ENCODE results near the gene RPA3. TPM values are rescaled to one million over a fixed set of nuclear protein-coding genes. Genes with fewer than 3 reads are reported as not detected.

Gene RPA3
- total RNA-seq, 1 experiment from 2014 or later: 108 TPM

DNA sequence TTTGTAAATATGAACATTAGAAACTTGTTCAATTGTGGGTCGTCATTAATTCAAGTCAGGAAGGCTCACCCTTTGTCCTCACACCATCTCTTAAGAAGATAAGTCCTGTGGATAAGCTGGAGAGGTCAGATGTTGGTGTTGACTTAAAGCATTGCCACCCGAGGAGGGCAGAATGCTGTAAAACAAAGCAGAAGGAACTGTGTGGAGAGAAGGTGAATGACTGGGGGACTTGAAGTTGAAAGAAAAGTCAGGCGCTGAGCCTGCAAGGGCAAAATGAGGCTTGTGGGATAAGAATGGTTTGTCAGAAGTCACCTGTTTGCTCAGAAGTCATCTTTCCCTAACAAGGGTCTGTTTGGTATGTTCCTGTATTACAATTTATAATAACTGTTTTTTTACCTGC is 9.1 kb downstream of the RPA3 start:
- no peak overlapping the region for H4K91ac ChIP-seq (ENCODE audit: insufficient read length, low read depth, low read length)

More for the DNA sequence above, 9.1 kb downstream of the RPA3 start:
- Histone ChIP-seq H3K14ac (ENCODE audit: insufficient read depth, low read length) (no peak overlapping the region), H3K9me3 (ENCODE audit: control insufficient read depth, low read depth, low read length) (no peaks in the 10 kb centered on the region), H3K56ac (ENCODE audit: insufficient read length, low read depth, low read length) (no peak overlapping the region), H3K18ac (ENCODE audit: insufficient read length, low read depth, low read length) (no peak overlapping the region), H2BK15ac (ENCODE audit: low read depth, low read length) (no peak overlapping the region), H3K9ac (ENCODE audit: extremely low read depth, insufficient read length, low read length) (no peak overlapping the region), H2BK120ac (ENCODE audit: low read depth, low read length, poor library complexity, severe bottlenecking) (no peak overlapping the region), H2AFZ (ENCODE audit: low read length) (no peak overlapping the region), H3K23me2 (ENCODE audit: insufficient read length, low read depth, low read length, poor library complexity, severe bottlenecking) (no peaks in the 10 kb centered on the region), H2AK5ac (ENCODE audit: insufficient read length, low read length) (no peak overlapping the region), H4K8ac (replicated peaks; ENCODE audit: insufficient read length, low read depth, low read length) (no peak overlapping the region), H3K79me1 (ENCODE audit: insufficient read depth, low read depth, low read length, poor library complexity, severe bottlenecking) (no peaks in the 10 kb centered on the region), H2BK5ac (ENCODE audit: insufficient read length, low read length) (no peak overlapping the region), H3K4ac (ENCODE audit: low read depth, low read length) (no peak overlapping the region), H4K5ac (ENCODE audit: insufficient read length, low read depth, low read length) (no peak overlapping the region), H2BK20ac (ENCODE audit: low read depth, low read length, poor library complexity, severe bottlenecking) (no peak overlapping the region), H3K27ac (ENCODE audit: insufficient read length, low read depth, low read length) (no peak overlapping the region), H3K4me2 (ENCODE audit: insufficient read depth, insufficient read length, low read length) (no peak overlapping the region), H3K27me3 (ENCODE audit: insufficient read depth, low read length) (no peaks in the 10 kb centered on the region), H3K79me2 (ENCODE audit: insufficient read depth, low read length) (no peaks in the 10 kb centered on the region), H3T11ph (ENCODE audit: low read length) (no peak overlapping the region), H4K20me1 (ENCODE audit: control insufficient read depth, insufficient read depth, insufficient read length) (no peaks in the 10 kb centered on the region), H3K23ac (ENCODE audit: insufficient read length, low read depth, low read length) (no peak overlapping the region), H3K4me1 (ENCODE audit: insufficient read depth, low read length) (peaks cover 2% of the 10 kb centered on the region; the same call in 1 of the 2 replicates), H2BK12ac (ENCODE audit: insufficient read length, low read depth, low read length) (no peak overlapping the region)
- peak overlapping the region; percentile 36 to 90 (median 75) for H3K27ac Mint-ChIP-seq
- no peaks in the 10 kb centered on the region for H3K27me3 Mint-ChIP-seq (ENCODE audit: low read depth)
- DNase-seq: peak; percentile 50
- TF ChIP-seq, protein P1, sequence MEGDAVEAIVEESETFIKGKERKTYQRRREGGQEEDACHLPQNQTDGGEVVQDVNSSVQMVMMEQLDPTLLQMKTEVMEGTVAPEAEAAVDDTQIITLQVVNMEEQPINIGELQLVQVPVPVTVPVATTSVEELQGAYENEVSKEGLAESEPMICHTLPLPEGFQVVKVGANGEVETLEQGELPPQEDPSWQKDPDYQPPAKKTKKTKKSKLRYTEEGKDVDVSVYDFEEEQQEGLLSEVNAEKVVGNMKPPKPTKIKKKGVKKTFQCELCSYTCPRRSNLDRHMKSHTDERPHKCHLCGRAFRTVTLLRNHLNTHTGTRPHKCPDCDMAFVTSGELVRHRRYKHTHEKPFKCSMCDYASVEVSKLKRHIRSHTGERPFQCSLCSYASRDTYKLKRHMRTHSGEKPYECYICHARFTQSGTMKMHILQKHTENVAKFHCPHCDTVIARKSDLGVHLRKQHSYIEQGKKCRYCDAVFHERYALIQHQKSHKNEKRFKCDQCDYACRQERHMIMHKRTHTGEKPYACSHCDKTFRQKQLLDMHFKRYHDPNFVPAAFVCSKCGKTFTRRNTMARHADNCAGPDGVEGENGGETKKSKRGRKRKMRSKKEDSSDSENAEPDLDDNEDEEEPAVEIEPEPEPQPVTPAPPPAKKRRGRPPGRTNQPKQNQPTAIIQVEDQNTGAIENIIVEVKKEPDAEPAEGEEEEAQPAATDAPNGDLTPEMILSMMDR (conservative IDR thresholded peaks at IDR 0.05): peak; percentile 37; the same call in 2 of the 3 replicates
- H3K9me3 Mint-ChIP-seq: no peaks in the 10 kb centered on the region
- no CpG with 5 or more reads among the region's 3 CpGs for WGBS (ENCODE audit: extremely low coverage, insufficient read length, low lambda C conversion rate)
- H3K4me1 Mint-ChIP-seq: peaks cover 46 to 49% of the 10 kb centered on the region in 2 experiments
- peak overlapping the region in 1 of 2 experiments; percentile 34; a peak in 2 of 5 replicates for H3K4me3 Mint-ChIP-seq
- no peaks in the 10 kb centered on the region for H3K36me3 Mint-ChIP-seq (ENCODE audit: insufficient read depth in 1 of 3, low read depth in 3 of 3)
